Activated CD8-positive, alpha-beta memory T cell treated with anti-CD3 and anti-CD28 coated beads, Interleukin-2, amount 50 U/mL, for 4 hours (primary cell): ENCODE measurements around the gene CT45A1.
"Not testable (repeated sequence)": the region's sequence is repeated elsewhere in the genome, so short reads cannot be mapped to it uniquely, and the experiment has no call there.

Source experiments
- DNase-seq: peaks from one replicate; pipeline ENCODE4 v3.0.0-alpha.2; 2020

CT45A1 gene

DNA sequence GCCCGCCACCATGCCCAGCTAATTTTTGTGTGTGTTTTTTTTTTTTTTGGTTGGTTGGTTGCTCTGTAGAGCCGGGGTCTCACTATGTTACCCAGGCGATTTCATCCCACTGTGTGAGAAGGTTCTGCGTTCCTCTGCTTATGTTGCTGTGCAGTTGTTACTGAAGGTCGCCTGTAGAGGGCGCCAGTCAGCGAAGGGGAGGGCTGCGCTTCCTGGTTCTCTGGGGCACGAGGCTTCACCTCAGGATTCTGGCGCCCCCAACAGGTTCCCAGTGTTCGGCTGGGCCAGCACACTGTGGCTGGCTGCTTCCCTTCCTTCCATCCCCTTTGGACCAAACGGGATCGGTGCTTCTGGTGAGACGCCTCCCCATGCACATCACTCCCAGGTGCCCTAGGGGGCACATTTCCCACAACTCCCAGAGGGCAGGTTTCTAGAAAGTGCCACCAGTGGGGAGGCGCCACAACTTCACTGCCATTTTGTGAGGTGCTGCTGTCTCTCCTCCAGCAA, at the start of gene CT45A1:
Gene CT45A1 (plus strand): TSS at position 457 of the 507 bp plus-strand sequence. CDS start 5,302 bp downstream, outside the sequence.
- DNase-seq = not testable (repeated sequence)

GRCh38 chrX:135672979-135673378, 40.5 kb upstream of the CT45A1 start:
- not testable (repeated sequence) for DNase-seq

DNA sequence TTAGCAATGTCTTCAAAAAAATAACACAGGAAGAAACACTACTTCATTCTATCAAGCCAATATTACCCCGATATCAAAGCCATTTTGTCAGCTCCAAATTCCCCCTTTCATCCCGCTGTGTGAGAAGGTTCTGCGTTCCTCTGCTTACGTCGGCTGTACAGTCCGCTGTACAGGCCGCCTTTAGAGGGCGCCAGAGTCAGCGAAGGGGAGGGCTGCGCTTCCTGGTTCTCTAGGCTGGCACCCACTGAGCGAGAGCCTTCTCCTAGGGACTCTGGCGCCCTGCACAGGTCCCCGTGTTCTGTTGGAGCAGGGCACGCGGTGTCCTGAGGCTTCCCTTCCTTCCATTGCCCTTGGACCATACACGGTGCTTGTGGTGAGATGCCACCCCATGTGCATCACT, 25.3 kb upstream of the CT45A1 start:
- no peak for DNase-seq

- no peak for DNase-seq
Measured at GRCh38 chrX:135695471-135695870, 18.0 kb upstream of the CT45A1 start.

GRCh38 chrX:135697601-135698000, 15.8 kb upstream of the CT45A1 start:
- DNase-seq = no peak

GRCh38 chrX:135698924-135699323, 14.5 kb upstream of the CT45A1 start:
- DNase-seq = no peak

GRCh38 chrX:135707880-135708279, 5.6 kb upstream of the CT45A1 start:
- no peak for DNase-seq

GRCh38 chrX:135713795-135714194, 356 bp downstream of the CT45A1 start:
- DNase-seq = no peak

GRCh38 chrX:135734666-135735065, 21.2 kb downstream of the CT45A1 start:
- DNase-seq = not testable (repeated sequence)

- DNase-seq = no peak
Measured at GRCh38 chrX:135737366-135738071, 24.1 kb downstream of the CT45A1 start.

GRCh38 chrX:135740681-135741149, 27.3 kb downstream of the CT45A1 start:
- peak; percentile 23 for DNase-seq

DNA sequence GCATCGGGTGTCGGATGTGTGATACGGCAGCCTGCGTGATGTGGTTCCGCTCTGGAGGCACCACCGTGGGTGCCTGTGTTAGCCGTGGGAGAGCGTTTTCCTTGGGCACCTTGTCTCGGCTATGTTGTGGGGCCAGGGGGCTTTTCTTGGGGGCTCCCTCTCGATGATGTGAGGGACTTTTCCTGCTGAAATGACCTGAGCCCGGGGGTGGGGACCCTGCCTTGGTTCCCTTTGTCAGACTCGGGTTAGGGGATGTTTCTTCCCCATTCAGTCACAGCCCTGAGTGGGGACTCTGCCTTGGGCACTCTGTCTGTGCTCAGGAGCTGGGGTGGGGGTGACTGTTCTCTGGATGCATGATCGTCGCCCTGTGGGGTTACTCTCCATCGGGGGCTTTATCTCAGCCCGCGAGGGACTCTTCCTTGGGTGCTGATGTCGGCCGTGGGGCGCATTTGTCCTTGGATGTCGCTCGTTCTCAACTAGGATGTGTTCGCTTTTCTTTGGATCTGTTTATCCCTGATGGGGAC, 27.8 kb downstream of the CT45A1 start:
- no peak for DNase-seq

- not testable (repeated sequence) for DNase-seq
Measured at GRCh38 chrX:135744739-135745138, 31.3 kb downstream of the CT45A1 start.

- DNase-seq = not testable (repeated sequence)
Measured at GRCh38 chrX:135768091-135768490, 54.7 kb downstream of the CT45A1 start, which contains the start of gene CT45A3. CT45A3 (minus strand) TSS chrX:135768191; CDS start chrX:135764444, 3,747 bp downstream.
